BE2C (cell line): ENCODE data around the gene ADCY5.

Experiments used
- DNase-seq: peaks from one replicate; pipeline ENCODE4 v3.0.0-alpha.2; 2020
- H3K27me3 ChIP-seq: fragments of 250-450 bp; sonication (Bioruptor Pico); 2 replicates; pipeline ENCODE4 v1.5.1; 2020; ENCODE audit warnings: mild to moderate bottlenecking
- H3K36me3 ChIP-seq: fragments of 250-450 bp; sonication (Bioruptor Pico); 2 replicates; pipeline ENCODE4 v1.5.1; 2020; ENCODE audit warnings: mild to moderate bottlenecking
- H3K4me1 ChIP-seq: fragments of 250-450 bp; sonication (Bioruptor Pico); 2 replicates; pipeline ENCODE4 v1.5.1; 2020
- H3K4me3 ChIP-seq: 2 replicates; pipeline ENCODE4 v1.5.1; 2011; ENCODE audit warnings: low read depth, low read length
- H3K9me3 ChIP-seq: fragments of 250-450 bp; sonication (Bioruptor Pico); 2 replicates; pipeline ENCODE4 v1.5.1; 2020
- CTCF ChIP-seq: IDR thresholded peaks from 2 replicates; pipeline ENCODE4 v1.5.1; 2012; ENCODE audit warnings: mild to moderate bottlenecking, low read depth, low read length

The ADCY5 gene

GRCh38 chr3:123313889-123314288, 135.0 kb downstream of the ADCY5 start:
- no peaks in the 10 kb centered on the region for H3K27me3 ChIP-seq
- H3K36me3 ChIP-seq: no peaks in the 10 kb centered on the region
- no peaks in the 10 kb centered on the region for H3K4me1 ChIP-seq
- no peaks in the 10 kb centered on the region for H3K9me3 ChIP-seq
- TF ChIP-seq CTCF: no peak
- no peak for DNase-seq
- no peak overlapping the region for H3K4me3 ChIP-seq

GRCh38 chr3:123312331-123313265, 136.3 kb downstream of the ADCY5 start:
- no peaks in the 10 kb centered on the region for H3K9me3 ChIP-seq
- no peak for TF ChIP-seq CTCF
- no peaks in the 10 kb centered on the region for H3K36me3 ChIP-seq
- H3K4me3 ChIP-seq: no peak overlapping the region
- no peaks in the 10 kb centered on the region for H3K4me1 ChIP-seq
- DNase-seq: no peak
- no peaks in the 10 kb centered on the region for H3K27me3 ChIP-seq

- Histone ChIP-seq H3K36me3 (no peaks in the 10 kb centered on the region), H3K4me1 (no peaks in the 10 kb centered on the region), H3K9me3 (no peaks in the 10 kb centered on the region), H3K4me3 (no peak overlapping the region), H3K27me3 (no peaks in the 10 kb centered on the region)
- no peak for DNase-seq
- no peak for TF ChIP-seq CTCF
Observed at GRCh38 chr3:123311201-123311600, 137.7 kb downstream of the ADCY5 start.

GRCh38 chr3:123310741-123311140, 138.1 kb downstream of the ADCY5 start:
- no peak for TF ChIP-seq CTCF
- H3K27me3 ChIP-seq: no peaks in the 10 kb centered on the region
- H3K4me3 ChIP-seq: no peak overlapping the region
- DNase-seq: no peak
- no peaks in the 10 kb centered on the region for H3K36me3 ChIP-seq
- no peaks in the 10 kb centered on the region for H3K9me3 ChIP-seq
- no peaks in the 10 kb centered on the region for H3K4me1 ChIP-seq

GRCh38 chr3:123310186-123310585, 138.7 kb downstream of the ADCY5 start:
- no peak overlapping the region for H3K4me3 ChIP-seq
- no peaks in the 10 kb centered on the region for H3K9me3 ChIP-seq
- H3K36me3 ChIP-seq: no peaks in the 10 kb centered on the region
- no peaks in the 10 kb centered on the region for H3K4me1 ChIP-seq
- no peak for TF ChIP-seq CTCF
- H3K27me3 ChIP-seq: no peaks in the 10 kb centered on the region
- no peak for DNase-seq

GRCh38 chr3:123307064-123307463, 141.8 kb downstream of the ADCY5 start:
- H3K27me3 ChIP-seq: no peaks in the 10 kb centered on the region
- no peaks in the 10 kb centered on the region for H3K36me3 ChIP-seq
- TF ChIP-seq CTCF: no peak
- H3K4me3 ChIP-seq: no peak overlapping the region
- H3K4me1 ChIP-seq: no peaks in the 10 kb centered on the region
- DNase-seq: no peak
- H3K9me3 ChIP-seq: no peaks in the 10 kb centered on the region
